WTC11 (cell line): ENCODE data around the gene ANKFN1. TPM values are rescaled to one million over a fixed set of nuclear protein-coding genes. Genes with fewer than 3 reads are reported as not detected.

Source experiments
- ATAC-seq: fragments of 200-7000 bp; cut with Tn5 transposase; 2 replicates; pipeline ENCODE4 v1.10.0; 2021; ENCODE audit warnings: mild to moderate bottlenecking, moderate library complexity
- CTCF ChIA-PET: fragments of 300-600 bp; sonication (Branson Sonifier 250); formaldehyde crosslinking; loops from one replicate; lab custom pipeline; 2021; ENCODE audit warnings: antibody characterized with exemption; lab: Charles Lee
- POLR2A ChIA-PET: fragments of 350-600 bp; sonication (Branson Sonifier 250); formaldehyde crosslinking; loops from one replicate; lab custom pipeline; 2021; ENCODE audit warnings: antibody characterized with exemption; lab: Charles Lee
- DNase-seq: peaks from one replicate; pipeline ENCODE4 v3.0.0; 2021; ENCODE audit warnings: low spot score
- H3K27ac Mint-ChIP-seq: 2 replicates; pipeline ENCODE4 v1.8.0; 2021; ENCODE audit warnings: mixed read lengths
- H3K27me3 Mint-ChIP-seq: 2 replicates; pipeline ENCODE4 v1.8.0; 2021; ENCODE audit warnings: low read depth, mild to moderate bottlenecking, moderate library complexity, mixed read lengths
- H3K36me3 Mint-ChIP-seq: 2 replicates; pipeline ENCODE4 v1.8.0; 2021; ENCODE audit warnings: mixed read lengths
- H3K4me1 Mint-ChIP-seq: 2 replicates; pipeline ENCODE4 v1.8.0; 2022; ENCODE audit warnings: mixed read lengths
- H3K4me3 Mint-ChIP-seq: 2 replicates; pipeline ENCODE4 v1.8.0; 2021; ENCODE audit warnings: mild to moderate bottlenecking, moderate library complexity, mixed read lengths
- H3K9me3 Mint-ChIP-seq: 2 replicates; pipeline ENCODE4 v1.8.0; 2021; ENCODE audit warnings: mixed read lengths
- FOXK1 ChIP-seq: sonication (generic); formaldehyde crosslinking; IDR thresholded peaks from 2 replicates; pipeline ENCODE4 v1.8.0; 2022; ENCODE audit warnings: mild to moderate bottlenecking, moderate library complexity, missing genetic modification reagents
- FOXP1 ChIP-seq: sonication (generic); formaldehyde crosslinking; IDR thresholded peaks from 2 replicates; pipeline ENCODE4 v1.8.0; 2022; ENCODE audit warnings: missing genetic modification reagents, mild to moderate bottlenecking, moderate library complexity, borderline replicate concordance
- GTF2I ChIP-seq: fragments of 250-450 bp; sonication (Bioruptor Pico); conservative IDR thresholded peaks from 2 replicates; pipeline ENCODE4 v1.4.0; 2021; ENCODE audit warnings: mild to moderate bottlenecking
- IRF2 ChIP-seq: sonication (generic); formaldehyde crosslinking; IDR thresholded peaks from 2 replicates; pipeline ENCODE4 v1.8.0; 2022; ENCODE audit warnings: low read depth, missing genetic modification reagents, borderline replicate concordance
- KAT7 ChIP-seq: sonication (generic); formaldehyde crosslinking; IDR thresholded peaks from 2 replicates; pipeline ENCODE4 v1.8.1; 2023; ENCODE audit warnings: missing genetic modification reagents, mild to moderate bottlenecking, borderline replicate concordance
- MXD4 ChIP-seq: fragments of 250-450 bp; sonication (Bioruptor Pico); IDR thresholded peaks from 2 replicates; pipeline ENCODE4 v1.8.0; 2021; ENCODE audit warnings: mild to moderate bottlenecking, moderate library complexity, borderline replicate concordance
- NR2C2 ChIP-seq: sonication (generic); formaldehyde crosslinking; IDR thresholded peaks from 2 replicates; pipeline ENCODE4 v1.8.0; 2022; ENCODE audit warnings: mild to moderate bottlenecking, missing genetic modification reagents
- OVOL2 ChIP-seq: fragments of 250-450 bp; sonication (Bioruptor Pico); IDR thresholded peaks from 2 replicates; pipeline ENCODE4 v1.9.0; 2021; ENCODE audit warnings: mild to moderate bottlenecking, borderline replicate concordance
- RELA ChIP-seq: sonication (generic); formaldehyde crosslinking; IDR thresholded peaks from 2 replicates; pipeline ENCODE4 v1.8.1; 2022; ENCODE audit warnings: missing genetic modification reagents, mild to moderate bottlenecking, borderline replicate concordance
- SOX15 ChIP-seq: fragments of 250-450 bp; sonication (Bioruptor Pico); IDR thresholded peaks from 2 replicates; pipeline ENCODE4 v1.9.0; 2021; ENCODE audit warnings: mild to moderate bottlenecking
- TEAD4 ChIP-seq: sonication (generic); formaldehyde crosslinking; IDR thresholded peaks from 2 replicates; pipeline ENCODE4 v1.8.0; 2022; ENCODE audit warnings: mild to moderate bottlenecking, missing genetic modification reagents
- TP53 ChIP-seq: sonication (generic); formaldehyde crosslinking; IDR thresholded peaks from 2 replicates; pipeline ENCODE4 v1.8.1; 2023; ENCODE audit warnings: mild to moderate bottlenecking, missing genetic modification reagents
- ZNF671 ChIP-seq: fragments of 250-450 bp; sonication (Bioruptor Pico); IDR thresholded peaks from 2 replicates; pipeline ENCODE4 v1.8.0; 2021; ENCODE audit warnings: mild to moderate bottlenecking
- total RNA-seq: library from RNA; stranded (reverse); gene quantifications from 3 replicates; pipeline ENCODE4 v1.2.3, GENCODE V29; 2021
- TF ChIP-seq, protein P1 (sequence below): sonication (generic); formaldehyde crosslinking; IDR thresholded peaks from 2 replicates; pipeline ENCODE4 v1.8.1; 2022; ENCODE audit warnings: low read depth, missing genetic modification reagents, borderline replicate concordance
- TF ChIP-seq, protein P2 (sequence below): sonication (generic); formaldehyde crosslinking; IDR thresholded peaks from 2 replicates; pipeline ENCODE4 v1.8.1; 2022; ENCODE audit warnings: low read depth, mild to moderate bottlenecking, moderate library complexity, missing genetic modification reagents, borderline replicate concordance
- TF ChIP-seq, protein P3 (sequence below): sonication (generic); formaldehyde crosslinking; conservative IDR thresholded peaks from 2 replicates; pipeline ENCODE4 v1.8.1; 2022; ENCODE audit warnings: mild to moderate bottlenecking, missing genetic modification reagents
- TF ChIP-seq, protein P4 (sequence below): fragments of 250-450 bp; sonication (Bioruptor Pico); IDR thresholded peaks from 2 replicates; pipeline ENCODE4 v1.9.0; 2021; ENCODE audit warnings: mild to moderate bottlenecking
- TF ChIP-seq, protein P5 (sequence below): sonication (generic); formaldehyde crosslinking; IDR thresholded peaks from 2 replicates; pipeline ENCODE4 v1.8.1; 2023; ENCODE audit warnings: mild to moderate bottlenecking, missing genetic modification reagents
- TF ChIP-seq, protein P6 (sequence below): sonication (generic); formaldehyde crosslinking; IDR thresholded peaks from 2 replicates; pipeline ENCODE4 v1.8.0; 2022; ENCODE audit warnings: mild to moderate bottlenecking, missing genetic modification reagents
- TF ChIP-seq, protein P7 (sequence below): fragments of 250-450 bp; sonication (Bioruptor Pico); IDR thresholded peaks from 2 replicates; pipeline ENCODE4 v1.9.0; 2021; ENCODE audit warnings: mild to moderate bottlenecking, borderline replicate concordance
- TF ChIP-seq, protein P8 (sequence below): sonication (generic); formaldehyde crosslinking; IDR thresholded peaks from 2 replicates; pipeline ENCODE4 v1.8.1; 2023; ENCODE audit warnings: mild to moderate bottlenecking, missing genetic modification reagents, moderate library complexity
- TF ChIP-seq, protein P9 (sequence below): sonication (generic); formaldehyde crosslinking; IDR thresholded peaks from 2 replicates; pipeline ENCODE4 v1.8.0; 2023; ENCODE audit warnings: missing genetic modification reagents

The ANKFN1 gene
- total RNA-seq, 1 experiment from 2014 or later, result 0.24 TPM

DNA sequence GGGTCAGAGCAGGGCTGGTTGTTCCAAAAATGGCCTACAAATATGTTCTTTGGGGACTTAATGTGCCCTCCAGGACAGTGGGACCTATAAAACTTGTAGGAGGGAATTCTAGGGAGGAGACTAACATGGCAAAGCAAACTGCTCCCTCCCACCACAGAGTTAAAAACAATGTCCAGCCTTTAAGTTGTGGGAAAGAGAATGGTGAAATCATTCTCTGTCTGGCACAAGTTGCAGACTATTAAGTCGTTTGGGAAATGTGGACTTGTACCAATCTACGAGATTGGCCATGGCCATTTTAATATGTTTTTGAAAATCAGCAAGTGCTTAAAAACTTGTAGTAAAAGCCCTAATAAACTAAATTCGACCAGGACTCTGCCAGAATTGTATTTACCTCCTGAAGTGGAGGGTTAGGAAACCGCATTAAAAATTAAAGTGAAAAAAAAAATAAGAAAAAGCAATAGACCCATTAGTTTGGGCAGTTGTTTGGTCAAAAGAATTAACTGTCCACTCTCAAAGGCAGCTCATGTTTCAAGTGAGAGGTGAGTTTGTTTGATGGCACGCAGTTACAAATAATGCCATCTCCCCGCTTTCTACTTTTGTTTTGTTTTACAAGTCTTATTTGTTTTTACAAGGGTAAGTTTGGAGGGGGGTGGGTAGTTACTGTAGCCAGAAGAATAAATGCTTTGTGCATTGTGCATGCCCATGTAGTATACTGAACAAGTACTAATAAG lies 32.4 kb downstream of the ANKFN1 start:
- Mint-ChIP-seq H3K27ac (no peak overlapping the region), H3K9me3 (no peaks in the 10 kb centered on the region), H3K36me3 (no peaks in the 10 kb centered on the region)
- CTCF ChIA-PET, result no interaction called here
- no peak for DNase-seq
- POLR2A ChIA-PET, result no interaction called here
- TF ChIP-seq, protein P1, sequence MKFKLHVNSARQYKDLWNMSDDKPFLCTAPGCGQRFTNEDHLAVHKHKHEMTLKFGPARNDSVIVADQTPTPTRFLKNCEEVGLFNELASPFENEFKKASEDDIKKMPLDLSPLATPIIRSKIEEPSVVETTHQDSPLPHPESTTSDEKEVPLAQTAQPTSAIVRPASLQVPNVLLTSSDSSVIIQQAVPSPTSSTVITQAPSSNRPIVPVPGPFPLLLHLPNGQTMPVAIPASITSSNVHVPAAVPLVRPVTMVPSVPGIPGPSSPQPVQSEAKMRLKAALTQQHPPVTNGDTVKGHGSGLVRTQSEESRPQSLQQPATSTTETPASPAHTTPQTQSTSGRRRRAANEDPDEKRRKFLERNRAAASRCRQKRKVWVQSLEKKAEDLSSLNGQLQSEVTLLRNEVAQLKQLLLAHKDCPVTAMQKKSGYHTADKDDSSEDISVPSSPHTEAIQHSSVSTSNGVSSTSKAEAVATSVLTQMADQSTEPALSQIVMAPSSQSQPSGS, result no peak
- TF ChIP-seq RELA (no peak), KAT7 (CRISPR knock-in tag) (no peak), NR2C2 (CRISPR knock-in tag) (no peak), FOXK1 (CRISPR knock-in tag) (no peak), TP53 (CRISPR knock-in tag) (no peak), GTF2I (CRISPR knock-in tag) (no peak), SOX15 (CRISPR knock-in tag) (no peak), ZNF671 (CRISPR knock-in tag) (no peak), OVOL2 (CRISPR knock-in tag) (no peak), IRF2 (CRISPR knock-in tag) (no peak), MXD4 (CRISPR knock-in tag) (no peak), TEAD4 (CRISPR knock-in tag) (no peak), FOXP1 (CRISPR knock-in tag) (no peak)
- TF ChIP-seq, protein P2, sequence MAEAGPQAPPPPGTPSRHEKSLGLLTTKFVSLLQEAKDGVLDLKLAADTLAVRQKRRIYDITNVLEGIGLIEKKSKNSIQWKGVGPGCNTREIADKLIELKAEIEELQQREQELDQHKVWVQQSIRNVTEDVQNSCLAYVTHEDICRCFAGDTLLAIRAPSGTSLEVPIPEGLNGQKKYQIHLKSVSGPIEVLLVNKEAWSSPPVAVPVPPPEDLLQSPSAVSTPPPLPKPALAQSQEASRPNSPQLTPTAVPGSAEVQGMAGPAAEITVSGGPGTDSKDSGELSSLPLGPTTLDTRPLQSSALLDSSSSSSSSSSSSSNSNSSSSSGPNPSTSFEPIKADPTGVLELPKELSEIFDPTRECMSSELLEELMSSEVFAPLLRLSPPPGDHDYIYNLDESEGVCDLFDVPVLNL (CRISPR knock-in tag), result no peak
- TF ChIP-seq, protein P3, sequence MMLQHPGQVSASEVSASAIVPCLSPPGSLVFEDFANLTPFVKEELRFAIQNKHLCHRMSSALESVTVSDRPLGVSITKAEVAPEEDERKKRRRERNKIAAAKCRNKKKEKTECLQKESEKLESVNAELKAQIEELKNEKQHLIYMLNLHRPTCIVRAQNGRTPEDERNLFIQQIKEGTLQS, result no peak
- TF ChIP-seq, protein P4, sequence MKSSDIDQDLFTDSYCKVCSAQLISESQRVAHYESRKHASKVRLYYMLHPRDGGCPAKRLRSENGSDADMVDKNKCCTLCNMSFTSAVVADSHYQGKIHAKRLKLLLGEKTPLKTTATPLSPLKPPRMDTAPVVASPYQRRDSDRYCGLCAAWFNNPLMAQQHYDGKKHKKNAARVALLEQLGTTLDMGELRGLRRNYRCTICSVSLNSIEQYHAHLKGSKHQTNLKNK, result no peak
- TF ChIP-seq, all 79 proteins: peak for 0
- Mint-ChIP-seq H3K4me1 (no peaks in the 10 kb centered on the region), H3K4me3 (no peak overlapping the region), H3K27me3 (no peaks in the 10 kb centered on the region)
- no peak for ATAC-seq

DNA sequence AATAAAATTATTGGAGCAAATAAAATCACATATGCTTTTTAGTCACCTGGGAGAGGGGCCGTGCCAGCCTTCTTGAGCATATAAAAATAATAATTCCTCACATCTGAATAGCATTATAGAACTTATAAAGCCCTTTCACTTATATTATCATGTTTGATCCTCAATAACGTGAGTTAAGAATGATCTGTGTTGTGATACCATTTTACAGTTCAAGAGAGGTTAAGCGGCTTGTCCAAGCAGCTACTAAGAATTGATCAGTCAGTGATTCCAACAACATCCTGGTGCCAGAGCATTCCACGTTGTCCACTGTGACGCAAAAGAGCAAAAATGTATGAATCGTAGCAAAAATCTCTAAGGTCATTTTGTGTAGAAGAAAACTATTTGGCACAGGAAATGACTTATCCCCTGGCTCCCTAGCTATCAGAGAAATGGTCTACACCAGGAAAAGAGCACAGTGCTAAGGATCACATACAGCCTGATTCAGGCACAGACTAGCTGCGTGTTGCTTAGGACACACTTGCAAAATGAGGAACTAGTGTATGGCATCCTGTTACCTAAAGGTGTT lies 33.0 kb downstream of the ANKFN1 start:
- POLR2A ChIA-PET, result no interaction called here
- Mint-ChIP-seq H3K27ac (no peak overlapping the region), H3K4me1 (no peaks in the 10 kb centered on the region), H3K36me3 (no peaks in the 10 kb centered on the region), H3K9me3 (no peaks in the 10 kb centered on the region), H3K4me3 (no peak overlapping the region), H3K27me3 (no peaks in the 10 kb centered on the region)
- CTCF ChIA-PET, result no interaction called here
- ATAC-seq (no peak), DNase-seq (no peak)
- TF ChIP-seq, protein P5, sequence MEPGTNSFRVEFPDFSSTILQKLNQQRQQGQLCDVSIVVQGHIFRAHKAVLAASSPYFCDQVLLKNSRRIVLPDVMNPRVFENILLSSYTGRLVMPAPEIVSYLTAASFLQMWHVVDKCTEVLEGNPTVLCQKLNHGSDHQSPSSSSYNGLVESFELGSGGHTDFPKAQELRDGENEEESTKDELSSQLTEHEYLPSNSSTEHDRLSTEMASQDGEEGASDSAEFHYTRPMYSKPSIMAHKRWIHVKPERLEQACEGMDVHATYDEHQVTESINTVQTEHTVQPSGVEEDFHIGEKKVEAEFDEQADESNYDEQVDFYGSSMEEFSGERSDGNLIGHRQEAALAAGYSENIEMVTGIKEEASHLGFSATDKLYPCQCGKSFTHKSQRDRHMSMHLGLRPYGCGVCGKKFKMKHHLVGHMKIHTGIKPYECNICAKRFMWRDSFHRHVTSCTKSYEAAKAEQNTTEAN (CRISPR knock-in tag), result no peak
- TF ChIP-seq, protein P6, sequence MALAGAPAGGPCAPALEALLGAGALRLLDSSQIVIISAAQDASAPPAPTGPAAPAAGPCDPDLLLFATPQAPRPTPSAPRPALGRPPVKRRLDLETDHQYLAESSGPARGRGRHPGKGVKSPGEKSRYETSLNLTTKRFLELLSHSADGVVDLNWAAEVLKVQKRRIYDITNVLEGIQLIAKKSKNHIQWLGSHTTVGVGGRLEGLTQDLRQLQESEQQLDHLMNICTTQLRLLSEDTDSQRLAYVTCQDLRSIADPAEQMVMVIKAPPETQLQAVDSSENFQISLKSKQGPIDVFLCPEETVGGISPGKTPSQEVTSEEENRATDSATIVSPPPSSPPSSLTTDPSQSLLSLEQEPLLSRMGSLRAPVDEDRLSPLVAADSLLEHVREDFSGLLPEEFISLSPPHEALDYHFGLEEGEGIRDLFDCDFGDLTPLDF (CRISPR knock-in tag), result no peak
- TF ChIP-seq OVOL2 (CRISPR knock-in tag), result no peak
- TF ChIP-seq, protein P7, sequence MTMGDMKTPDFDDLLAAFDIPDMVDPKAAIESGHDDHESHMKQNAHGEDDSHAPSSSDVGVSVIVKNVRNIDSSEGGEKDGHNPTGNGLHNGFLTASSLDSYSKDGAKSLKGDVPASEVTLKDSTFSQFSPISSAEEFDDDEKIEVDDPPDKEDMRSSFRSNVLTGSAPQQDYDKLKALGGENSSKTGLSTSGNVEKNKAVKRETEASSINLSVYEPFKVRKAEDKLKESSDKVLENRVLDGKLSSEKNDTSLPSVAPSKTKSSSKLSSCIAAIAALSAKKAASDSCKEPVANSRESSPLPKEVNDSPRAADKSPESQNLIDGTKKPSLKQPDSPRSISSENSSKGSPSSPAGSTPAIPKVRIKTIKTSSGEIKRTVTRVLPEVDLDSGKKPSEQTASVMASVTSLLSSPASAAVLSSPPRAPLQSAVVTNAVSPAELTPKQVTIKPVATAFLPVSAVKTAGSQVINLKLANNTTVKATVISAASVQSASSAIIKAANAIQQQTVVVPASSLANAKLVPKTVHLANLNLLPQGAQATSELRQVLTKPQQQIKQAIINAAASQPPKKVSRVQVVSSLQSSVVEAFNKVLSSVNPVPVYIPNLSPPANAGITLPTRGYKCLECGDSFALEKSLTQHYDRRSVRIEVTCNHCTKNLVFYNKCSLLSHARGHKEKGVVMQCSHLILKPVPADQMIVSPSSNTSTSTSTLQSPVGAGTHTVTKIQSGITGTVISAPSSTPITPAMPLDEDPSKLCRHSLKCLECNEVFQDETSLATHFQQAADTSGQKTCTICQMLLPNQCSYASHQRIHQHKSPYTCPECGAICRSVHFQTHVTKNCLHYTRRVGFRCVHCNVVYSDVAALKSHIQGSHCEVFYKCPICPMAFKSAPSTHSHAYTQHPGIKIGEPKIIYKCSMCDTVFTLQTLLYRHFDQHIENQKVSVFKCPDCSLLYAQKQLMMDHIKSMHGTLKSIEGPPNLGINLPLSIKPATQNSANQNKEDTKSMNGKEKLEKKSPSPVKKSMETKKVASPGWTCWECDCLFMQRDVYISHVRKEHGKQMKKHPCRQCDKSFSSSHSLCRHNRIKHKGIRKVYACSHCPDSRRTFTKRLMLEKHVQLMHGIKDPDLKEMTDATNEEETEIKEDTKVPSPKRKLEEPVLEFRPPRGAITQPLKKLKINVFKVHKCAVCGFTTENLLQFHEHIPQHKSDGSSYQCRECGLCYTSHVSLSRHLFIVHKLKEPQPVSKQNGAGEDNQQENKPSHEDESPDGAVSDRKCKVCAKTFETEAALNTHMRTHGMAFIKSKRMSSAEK (CRISPR knock-in tag), result no peak
- TF ChIP-seq, protein P8, sequence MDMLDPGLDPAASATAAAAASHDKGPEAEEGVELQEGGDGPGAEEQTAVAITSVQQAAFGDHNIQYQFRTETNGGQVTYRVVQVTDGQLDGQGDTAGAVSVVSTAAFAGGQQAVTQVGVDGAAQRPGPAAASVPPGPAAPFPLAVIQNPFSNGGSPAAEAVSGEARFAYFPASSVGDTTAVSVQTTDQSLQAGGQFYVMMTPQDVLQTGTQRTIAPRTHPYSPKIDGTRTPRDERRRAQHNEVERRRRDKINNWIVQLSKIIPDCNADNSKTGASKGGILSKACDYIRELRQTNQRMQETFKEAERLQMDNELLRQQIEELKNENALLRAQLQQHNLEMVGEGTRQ (CRISPR knock-in tag), result no peak
- TF ChIP-seq, protein P9, sequence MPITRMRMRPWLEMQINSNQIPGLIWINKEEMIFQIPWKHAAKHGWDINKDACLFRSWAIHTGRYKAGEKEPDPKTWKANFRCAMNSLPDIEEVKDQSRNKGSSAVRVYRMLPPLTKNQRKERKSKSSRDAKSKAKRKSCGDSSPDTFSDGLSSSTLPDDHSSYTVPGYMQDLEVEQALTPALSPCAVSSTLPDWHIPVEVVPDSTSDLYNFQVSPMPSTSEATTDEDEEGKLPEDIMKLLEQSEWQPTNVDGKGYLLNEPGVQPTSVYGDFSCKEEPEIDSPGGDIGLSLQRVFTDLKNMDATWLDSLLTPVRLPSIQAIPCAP, result no peak
